ENCODE data around the gene PAGE1. TPM values are rescaled to one million over a fixed set of nuclear protein-coding genes. Genes with fewer than 3 reads are reported as not detected.
"Not testable (repeated sequence)": the region's sequence is repeated elsewhere in the genome, so short reads cannot be mapped to it uniquely, and the experiment has no call there.

PAGE1 gene
- 1 to 10 TPM in 1 of 2 donors, not detected in 1; 8.9 TPM for total RNA-seq

DNA sequence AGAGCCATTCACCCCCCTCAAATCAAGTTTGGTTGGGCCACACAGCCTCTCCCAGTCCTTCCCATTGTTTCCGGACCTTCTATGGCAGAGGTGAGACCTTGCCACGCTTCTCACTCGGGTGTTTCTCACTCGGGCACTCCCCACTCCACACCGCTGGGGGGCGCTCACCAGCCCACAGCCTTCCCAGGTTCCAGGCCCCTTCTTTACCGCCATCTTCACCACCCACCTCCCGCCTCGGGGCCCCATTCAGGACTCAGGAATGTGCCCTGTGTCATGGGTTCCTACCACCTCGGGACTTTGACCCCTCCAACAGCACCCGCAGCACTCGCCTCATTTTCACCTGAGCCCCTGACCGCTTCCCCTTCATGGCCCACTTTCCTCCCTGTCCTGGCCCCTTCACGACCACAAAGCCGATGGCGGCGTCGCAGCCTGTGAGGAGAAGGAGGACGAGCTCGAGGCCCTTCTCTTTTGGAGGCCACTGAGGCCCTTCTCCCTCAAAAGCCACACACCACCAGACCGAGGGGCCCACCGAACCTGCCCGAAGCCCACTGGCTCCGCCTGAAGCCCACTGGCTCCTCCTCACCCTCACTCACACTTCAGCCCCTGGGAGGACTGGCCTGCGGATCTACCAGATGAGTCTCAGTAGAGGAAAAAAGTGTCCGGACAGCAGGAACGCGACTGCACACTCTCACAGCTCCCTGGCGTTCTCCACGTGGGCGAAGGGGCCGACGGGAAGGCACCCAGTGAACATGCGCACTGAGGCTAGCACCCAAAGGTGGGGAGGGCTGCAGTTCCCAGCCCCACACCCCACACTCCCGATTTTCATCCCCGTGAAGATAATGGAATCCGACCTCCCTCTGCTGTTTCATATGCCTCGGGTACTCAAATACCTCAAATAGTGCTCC lies at the start of gene PAGE1:
Gene PAGE1, minus strand, starts transcription at position 709 of the 905 bp plus-strand sequence. CDS start 1,214 bp downstream, outside the sequence.
- no peaks in the 10 kb centered on the region for H3K9me3 ChIP-seq
- no peaks in the 10 kb centered on the region for H3K27me3 ChIP-seq (replicated peaks; ENCODE audit: insufficient read depth)
- DNase-seq (ENCODE audit: low spot score): no peak
- intact Hi-C loops (cut with DNase I): no loop called here
- no peaks in the 10 kb centered on the region for H3K36me3 ChIP-seq
- H3K27ac ChIP-seq: no peak within 1 kb of the TSS
- TF ChIP-seq CTCF (IDR thresholded peaks at IDR 0.05) (no peak), POLR2AphosphoS5 (IDR thresholded peaks at IDR 0.05) (no peak)
- WGBS: 97% methylated on average over 38 of the region's 38 CpGs
- H3K4me3 ChIP-seq: no peak within 1 kb of the TSS
- H3K4me1 ChIP-seq (replicated peaks): no peaks in the 10 kb centered on the region

- H3K4me3 ChIP-seq; intact Hi-C loops (cut with DNase I); H3K27ac ChIP-seq; H3K27me3 ChIP-seq (replicated peaks; ENCODE audit: insufficient read depth); H3K4me1 ChIP-seq (replicated peaks); H3K9me3 ChIP-seq; H3K36me3 ChIP-seq; DNase-seq (ENCODE audit: low spot score): not testable (repeated sequence)
- no CpG with 5 or more reads among the region's 1 CpG for WGBS
Observed at GRCh38 chrX:49741501-49741900, 45.7 kb upstream of the PAGE1 start.

DNA sequence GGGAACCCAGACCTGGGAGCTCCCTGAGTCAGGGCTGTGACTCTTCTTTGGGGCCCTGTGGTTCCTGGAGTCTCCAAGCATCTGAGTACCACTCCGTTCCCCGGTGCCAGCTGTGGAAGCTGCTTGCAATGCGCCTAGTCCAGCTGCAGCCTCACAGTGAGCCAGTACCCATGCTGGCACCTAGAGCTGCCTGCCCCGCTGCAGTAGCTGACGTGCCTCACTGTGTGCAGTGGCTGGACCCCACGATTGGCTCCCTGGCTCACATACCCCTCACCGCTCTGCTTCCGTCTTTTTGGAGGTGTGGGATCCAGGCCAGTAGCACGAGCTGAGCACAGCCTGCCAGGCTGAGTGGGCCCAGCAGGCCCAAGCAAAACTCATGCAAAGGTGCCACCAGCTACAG lies 32.1 kb upstream of the PAGE1 start:
- no peak overlapping the region for H3K27ac ChIP-seq
- no peaks in the 10 kb centered on the region for H3K27me3 ChIP-seq (replicated peaks; ENCODE audit: insufficient read depth)
- no peak overlapping the region for H3K4me3 ChIP-seq
- intact Hi-C loops (cut with DNase I): no loop called here
- no peak for DNase-seq (ENCODE audit: low spot score)
- no peaks in the 10 kb centered on the region for H3K4me1 ChIP-seq (replicated peaks)
- H3K36me3 ChIP-seq: no peaks in the 10 kb centered on the region
- H3K9me3 ChIP-seq: no peaks in the 10 kb centered on the region
- no peak for TF ChIP-seq POLR2A (IDR thresholded peaks at IDR 0.05)
- TF ChIP-seq CTCF (IDR thresholded peaks at IDR 0.05): no peak
- no peak for TF ChIP-seq POLR2AphosphoS5 (IDR thresholded peaks at IDR 0.05)
- 90% methylated on average over 8 of the region's 9 CpGs for WGBS

GRCh38 chrX:49726966-49727365 lies 31.2 kb upstream of the PAGE1 start:
- 80% methylated on average over 5 of the region's 5 CpGs for WGBS

More at GRCh38 chrX:49726966-49727365, 31.2 kb upstream of the PAGE1 start:
- Histone ChIP-seq H3K27me3 (replicated peaks; ENCODE audit: insufficient read depth) (no peaks in the 10 kb centered on the region), H3K4me3 (no peak overlapping the region), H3K36me3 (no peaks in the 10 kb centered on the region), H3K27ac (no peak overlapping the region), H3K4me1 (replicated peaks) (no peaks in the 10 kb centered on the region), H3K9me3 (no peaks in the 10 kb centered on the region)
- intact Hi-C loops (cut with DNase I): no loop called here
- TF ChIP-seq POLR2AphosphoS5 (IDR thresholded peaks at IDR 0.05): no peak
- no peak for TF ChIP-seq CTCF (IDR thresholded peaks at IDR 0.05)
- TF ChIP-seq POLR2A (IDR thresholded peaks at IDR 0.05): no peak
- no peak for DNase-seq (ENCODE audit: low spot score)
